HepG2 (cell line): ENCODE data around the gene ZDHHC9. TPM values are rescaled to one million over a fixed set of nuclear protein-coding genes. Genes with fewer than 3 reads are reported as not detected.

Source experiments
- ATAC-seq: fragments of 200-7000 bp; cut with Tn5 transposase; 3 replicates; pipeline ENCODE4 v1.9.1; 2020; ENCODE audit warnings: mild to moderate bottlenecking, moderate library complexity
- BruUV-seq: library from RNA; stranded (reverse); fragments of 400-500 nt; replicated peaks from 2 replicates; lab custom pipeline; 2021; lab: Mats Ljungman, UMichigan
- CTCF ChIA-PET: fragments of 300-600 bp; formaldehyde crosslinking; extraction: SDS; loops from one replicate; lab custom pipeline; 2021; ENCODE audit warnings: low total read pairs, inconsistent platforms, low intra/inter-chr PET ratio; lab: Yijun Ruan, JAX
- POLR2A ChIA-PET: fragments of 350-600 bp; sonication (Branson Sonifier 250); formaldehyde crosslinking; loops from one replicate; lab custom pipeline; 2020; ENCODE audit warnings: antibody characterized with exemption, inconsistent platforms; lab: Yijun Ruan, JAX
- DNase-seq: peaks from one replicate; pipeline ENCODE4 v3.0.0-alpha.2; 2015; ENCODE audit warnings: low spot score
- FAIRE-seq: peaks from 3 replicates; lab custom pipeline; 2011; peaks lifted over from hg19 to GRCh38; lab: Jason Lieb, UNC
- H2AFZ ChIP-seq: one replicate; pipeline ENCODE4 v1.6.1; 2011; ENCODE audit warnings: low read length, inconsistent platforms
- H3K27ac ChIP-seq: fragments of 300-600 bp; 3 replicates; pipeline ENCODE4 v1.8.0; 2011; ENCODE audit warnings: mixed run types, mild to moderate bottlenecking, mixed read lengths, low read length, inconsistent platforms; ENCODE audit not compliant: insufficient read depth; ENCODE audit errors: extremely low read length
- H3K27me3 ChIP-seq, 2 experiments: fragments of 200-600 bp in 1 of 2; 2 replicates in 1 of 2; 3 replicates in 1 of 2; pipeline versions ENCODE4 v1.6.0 to v1.8.0; 2011; ENCODE audit warnings: low read length in 2 of 2, mild to moderate bottlenecking in 2 of 2, moderate library complexity in 2 of 2, inconsistent platforms in 1 of 2; ENCODE audit not compliant: insufficient read depth in 2 of 2, control insufficient read depth in 1 of 2
- H3K36me3 ChIP-seq, 2 experiments: fragments of 200-600 bp in 1 of 2; replicated peaks in 1 of 2; 2 replicates in 1 of 2; 3 replicates in 1 of 2; pipeline versions ENCODE4 v1.5.1 to v1.8.0; 2011; ENCODE audit warnings: low read length in 2 of 2, inconsistent platforms in 1 of 2; ENCODE audit not compliant: insufficient read depth in 2 of 2, control insufficient read depth in 1 of 2
- H3K4me1 ChIP-seq: 2 replicates; pipeline ENCODE4 v1.5.1; 2012; ENCODE audit warnings: low read length, inconsistent platforms; ENCODE audit not compliant: insufficient read depth
- H3K4me2 ChIP-seq: 2 replicates; pipeline ENCODE4 v1.6.0; 2011; ENCODE audit warnings: low read depth, low read length, inconsistent platforms
- H3K4me3 ChIP-seq, 3 experiments: fragments of 200-600 bp in 1 of 3; sonication (generic), shearing (Covaris generic) in 1 of 3; replicated peaks in 1 of 3; 2 replicates each; pipeline ENCODE4 v1.5.1; 2011 to 2016; ENCODE audit warnings: low read length in 3 of 3, inconsistent platforms in 2 of 3, low read depth in 2 of 3, mild to moderate bottlenecking in 2 of 3, control low read depth in 1 of 3, mixed read lengths in 1 of 3; ENCODE audit not compliant: insufficient read depth in 1 of 3
- H3K79me2 ChIP-seq: one replicate; pipeline ENCODE4 v1.6.1; 2011; ENCODE audit warnings: low read length, inconsistent platforms; ENCODE audit not compliant: insufficient read depth
- H3K9ac ChIP-seq: 2 replicates; pipeline ENCODE4 v1.6.0; 2011; ENCODE audit warnings: mild to moderate bottlenecking, low read depth, low read length, inconsistent platforms; ENCODE audit not compliant: insufficient read depth
- H3K9me3 ChIP-seq: 2 replicates; pipeline ENCODE4 v1.5.1; 2012; ENCODE audit warnings: mild to moderate bottlenecking, low read length
- H4K20me1 ChIP-seq: 2 replicates; pipeline ENCODE4 v1.6.0; 2011; ENCODE audit warnings: inconsistent platforms, mild to moderate bottlenecking, low read length, moderate library complexity; ENCODE audit not compliant: insufficient read depth
- ELF3 ChIP-seq: IDR thresholded peaks from 2 replicates; pipeline ENCODE4 v1.6.1; 2016; ENCODE audit warnings: missing genetic modification reagents, missing compliant biosample characterization
- EP300 ChIP-seq, 3 experiments: sonication (generic) in 1 of 3; formaldehyde crosslinking in 1 of 3; IDR thresholded peaks; 2 replicates each; pipeline versions ENCODE4 v1.5.1 to v1.6.1; 2011 to 2020; ENCODE audit warnings: low read depth in 2 of 3, low read length in 2 of 3, borderline replicate concordance in 1 of 3, improper control_type of control experiment in 1 of 3, mild to moderate bottlenecking in 1 of 3, missing genetic modification reagents in 1 of 3, moderate library complexity in 1 of 3
- IRX3 ChIP-seq: sonication (generic); formaldehyde crosslinking; IDR thresholded peaks from 2 replicates; pipeline ENCODE4 v1.8.1; 2023; ENCODE audit warnings: mild to moderate bottlenecking, low read depth, missing genetic modification reagents, borderline replicate concordance
- KDM3A ChIP-seq: IDR thresholded peaks from 2 replicates; pipeline ENCODE4 v1.6.1; 2018; ENCODE audit warnings: low read depth, missing compliant biosample characterization
- KDM5A ChIP-seq: fragments of 200-600 bp; sonication (generic); IDR thresholded peaks from 2 replicates; pipeline ENCODE4 v1.7.0; 2018; ENCODE audit warnings: antibody characterized with exemption, mild to moderate bottlenecking, low read length, borderline replicate concordance
- KLF15 ChIP-seq: sonication (generic); formaldehyde crosslinking; IDR thresholded peaks from 2 replicates; pipeline ENCODE4 v1.8.1; 2023; ENCODE audit warnings: borderline replicate concordance, mild to moderate bottlenecking, inconsistent platforms, missing genetic modification reagents, mixed read lengths
- MXI1 ChIP-seq: IDR thresholded peaks from 3 replicates; pipeline ENCODE4 v1.6.1; 2012; ENCODE audit warnings: low read depth, low read length, inconsistent platforms, borderline replicate concordance
- NR2F1 ChIP-seq, 2 experiments: fragments of 450-650 bp in 1 of 2; formaldehyde crosslinking in 1 of 2; IDR thresholded peaks; 2 replicates each; pipeline versions ENCODE4 v1.5.0 to v1.6.1; 2016 to 2020; ENCODE audit warnings: mild to moderate bottlenecking in 1 of 2, missing compliant biosample characterization in 1 of 2, missing genetic modification reagents in 1 of 2, moderate library complexity in 1 of 2
- SAP130 ChIP-seq: IDR thresholded peaks from 2 replicates; pipeline ENCODE4 v1.6.1; 2016; ENCODE audit warnings: low read depth
- SRSF1 ChIP-seq: fragments of 200-400 bp; formaldehyde crosslinking; optimal IDR thresholded peaks from 2 replicates; pipeline ENCODE3; 2017; ENCODE audit warnings: mild to moderate bottlenecking, low read depth, low read length, moderate library complexity
- ZNF879 ChIP-seq: sonication (generic); formaldehyde crosslinking; IDR thresholded peaks from 2 replicates; pipeline ENCODE4 v1.8.1; 2023; ENCODE audit warnings: missing genetic modification reagents
- ZSCAN9 ChIP-seq: IDR thresholded peaks from 2 replicates; pipeline ENCODE4 v1.6.1; 2016; ENCODE audit warnings: borderline replicate concordance
- WGBS: methylation state at CpG from one replicate; pipeline ENCODE4 v1.1.6; 2017; ENCODE audit warnings: low lambda C conversion rate; 5-methylcytosine and 5-hydroxymethylcytosine counted together
- in situ Hi-C: cut with HindIII; loops from 2 replicates; pipeline ENCODE4 v1.10.0; 2017; ENCODE audit warnings: low pct_unique_long_range_greater_than_20kb; ENCODE audit not compliant: extremely low pct_ligation_motif_present
- intact Hi-C: fragments of 100-400 bp; cut with micrococcal nuclease; formaldehyde crosslinking; loops from one replicate; pipeline ENCODE4 v1.10.0; 2022; ENCODE audit not compliant: unreplicated experiment
- polyA plus RNA-seq, 8 experiments: library from polyadenylated mRNA; depleted of rRNA in 3 of 8; stranded (reverse) in 7 of 8; unstranded in 1 of 8; fragments of >200 nt; fragmentation: Illumina TruSeq in 4 of 8; extraction: Trizol in 4 of 8; gene quantifications; 2 replicates each; pipeline versions ENCODE4 v1.2.1 to v1.2.3, GENCODE V29; 2011 to 2016; ENCODE audit warnings: low read depth in 4 of 8, missing spikeins in 1 of 8, mixed read lengths in 1 of 8; ENCODE audit not compliant: insufficient read depth in 1 of 8
- total RNA-seq, 5 experiments: library from RNA; depleted of rRNA; stranded (reverse); fragments of >200 nt; fragmentation: Illumina TruSeq; extraction: Trizol; gene quantifications; 2 replicates each; pipeline ENCODE4 v1.2.3, GENCODE V29; 2016; ENCODE audit warnings: low read depth in 1 of 5
- TF ChIP-seq, protein P1 (sequence below): sonication (generic); formaldehyde crosslinking; IDR thresholded peaks from 2 replicates; pipeline ENCODE4 v1.4.0; 2020; ENCODE audit warnings: missing genetic modification reagents, borderline replicate concordance
- TF ChIP-seq, protein P2 (sequence below): sonication (generic); formaldehyde crosslinking; IDR thresholded peaks from 2 replicates; pipeline ENCODE4 v1.5.0; 2020; ENCODE audit warnings: mild to moderate bottlenecking, missing genetic modification reagents
- TF ChIP-seq, protein P3 (sequence below): sonication (generic); formaldehyde crosslinking; IDR thresholded peaks from 2 replicates; pipeline ENCODE4 v1.8.0; 2022; ENCODE audit warnings: mild to moderate bottlenecking, missing genetic modification reagents, borderline replicate concordance

Gene ZDHHC9
- total and polyA plus RNA-seq, 2 of the 13 experiments (the other 11 are each of a cell fraction or from before 2014, with no cell fraction given): 28.3 to 53.1 TPM

DNA sequence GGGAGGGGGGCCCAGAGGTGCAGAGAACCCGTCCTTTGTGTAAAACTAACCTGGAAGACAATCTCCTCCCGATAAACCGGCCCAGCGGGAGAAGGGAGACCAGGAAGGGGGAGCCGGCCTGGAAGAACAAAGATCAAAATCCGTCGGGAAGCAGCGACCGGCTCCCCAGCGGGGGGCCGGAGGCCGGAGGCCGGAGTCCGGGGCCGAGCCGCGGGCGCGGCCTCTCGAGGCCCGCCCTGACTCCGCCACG, 552 bp downstream of the ZDHHC9 start (continued):
- TF ChIP-seq NR2F1 (CRISPR knock-in tag; IDR thresholded peaks at IDR 0.05) (no peak), IRX3 (CRISPR knock-in tag) (no peak), EP300 (IDR thresholded peaks at IDR 0.05; ENCODE audit: low read depth in 2 of 2, low read length in 2 of 2) (no peak), EP300 (CRISPR knock-in tag; IDR thresholded peaks at IDR 0.05; ENCODE audit: borderline replicate concordance) (no peak), KDM3A (no peak)
- TF ChIP-seq, all 625 proteins: peak for 9

DNA sequence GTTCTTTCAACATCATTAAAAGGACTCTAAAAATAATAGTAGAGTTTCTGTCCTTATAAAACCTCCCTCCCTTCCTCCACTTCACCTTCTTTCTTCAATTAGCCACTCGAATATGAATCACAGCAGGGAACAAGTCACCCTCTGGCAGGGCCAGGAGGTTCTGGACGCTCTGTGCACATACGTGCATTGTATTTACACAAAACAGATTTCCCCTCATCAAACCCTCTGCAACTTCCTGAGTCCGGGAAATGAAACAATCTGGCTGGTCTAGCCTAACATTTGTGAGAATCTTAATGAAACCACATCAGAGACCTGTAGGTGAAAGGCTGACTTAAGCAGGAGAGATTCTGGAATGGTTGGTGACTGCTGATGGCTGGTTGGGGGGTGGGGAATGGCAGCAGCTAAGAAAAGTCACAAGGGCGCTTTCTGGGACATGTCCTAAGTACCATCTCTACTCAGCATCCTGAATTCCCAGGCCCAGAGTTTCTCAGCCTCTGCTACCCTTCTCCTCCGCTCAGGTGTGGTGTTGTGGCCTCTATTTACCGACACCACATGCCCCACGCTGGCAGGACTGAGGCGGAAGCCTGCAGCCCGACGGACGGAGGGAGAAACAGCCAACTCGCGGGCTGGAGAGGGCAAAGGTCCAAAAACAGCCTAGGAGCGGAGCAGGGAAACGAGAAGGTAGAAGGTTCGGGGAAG, 1.0 kb downstream of the ZDHHC9 start:
- in situ Hi-C loops (loop anchor here (10.0 kb wide), 1 partner anchor 62 kb away; the partner anchor contains the start of gene UTP14A), intact Hi-C loops (loop anchor here (10.0 kb wide), 1 partner anchor 62 kb away; the partner anchor contains the start of gene UTP14A)
- peak overlapping the region; percentile 76 for H3K9ac ChIP-seq
- FAIRE-seq (no peak), DNase-seq (peak; percentile 21), ATAC-seq (peak; percentile 55)
- peaks cover 52% of the 10 kb centered on the region for H3K4me1 ChIP-seq
- peak overlapping the region; percentile 83 for H3K4me2 ChIP-seq
- H3K27ac ChIP-seq: peak overlapping the region; percentile 73
- no peaks in the 10 kb centered on the region for H3K9me3 ChIP-seq
- no peak overlapping the region for H2AFZ ChIP-seq
- H4K20me1 ChIP-seq: no peaks in the 10 kb centered on the region
- H3K79me2 ChIP-seq: peaks cover 41% of the 10 kb centered on the region
- H3K27me3 ChIP-seq: no peaks in the 10 kb centered on the region
- 1% methylated on average over 12 of the region's 17 CpGs for WGBS
- ChIA-PET CTCF (no interaction called here), POLR2A (no interaction called here)
- peak overlapping the region; percentile 65 to 81 (median 77) for H3K4me3 ChIP-seq
- TSS peak; percentile 52 for BruUV-seq
- H3K36me3 ChIP-seq: peaks cover 1 to 15% of the 10 kb centered on the region in 2 experiments; a peak in 1 of 5 replicates
- TF ChIP-seq ZNF879 (CRISPR knock-in tag) (no peak), ZSCAN9 (no peak), ELF3 (CRISPR knock-in tag) (0 out of 2 replicates have a peak, but pooled peaks have one; percentile 31), KDM5A (no peak), KLF15 (CRISPR knock-in tag) (no peak), MXI1 (no peak), SRSF1 (no peak), SAP130 (peak; percentile 69)
- TF ChIP-seq, protein P1, sequence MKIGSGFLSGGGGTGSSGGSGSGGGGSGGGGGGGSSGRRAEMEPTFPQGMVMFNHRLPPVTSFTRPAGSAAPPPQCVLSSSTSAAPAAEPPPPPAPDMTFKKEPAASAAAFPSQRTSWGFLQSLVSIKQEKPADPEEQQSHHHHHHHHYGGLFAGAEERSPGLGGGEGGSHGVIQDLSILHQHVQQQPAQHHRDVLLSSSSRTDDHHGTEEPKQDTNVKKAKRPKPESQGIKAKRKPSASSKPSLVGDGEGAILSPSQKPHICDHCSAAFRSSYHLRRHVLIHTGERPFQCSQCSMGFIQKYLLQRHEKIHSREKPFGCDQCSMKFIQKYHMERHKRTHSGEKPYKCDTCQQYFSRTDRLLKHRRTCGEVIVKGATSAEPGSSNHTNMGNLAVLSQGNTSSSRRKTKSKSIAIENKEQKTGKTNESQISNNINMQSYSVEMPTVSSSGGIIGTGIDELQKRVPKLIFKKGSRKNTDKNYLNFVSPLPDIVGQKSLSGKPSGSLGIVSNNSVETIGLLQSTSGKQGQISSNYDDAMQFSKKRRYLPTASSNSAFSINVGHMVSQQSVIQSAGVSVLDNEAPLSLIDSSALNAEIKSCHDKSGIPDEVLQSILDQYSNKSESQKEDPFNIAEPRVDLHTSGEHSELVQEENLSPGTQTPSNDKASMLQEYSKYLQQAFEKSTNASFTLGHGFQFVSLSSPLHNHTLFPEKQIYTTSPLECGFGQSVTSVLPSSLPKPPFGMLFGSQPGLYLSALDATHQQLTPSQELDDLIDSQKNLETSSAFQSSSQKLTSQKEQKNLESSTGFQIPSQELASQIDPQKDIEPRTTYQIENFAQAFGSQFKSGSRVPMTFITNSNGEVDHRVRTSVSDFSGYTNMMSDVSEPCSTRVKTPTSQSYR (CRISPR knock-in tag): peak; percentile 10; the same call in 1 of the 2 replicates
- TF ChIP-seq, protein P2, sequence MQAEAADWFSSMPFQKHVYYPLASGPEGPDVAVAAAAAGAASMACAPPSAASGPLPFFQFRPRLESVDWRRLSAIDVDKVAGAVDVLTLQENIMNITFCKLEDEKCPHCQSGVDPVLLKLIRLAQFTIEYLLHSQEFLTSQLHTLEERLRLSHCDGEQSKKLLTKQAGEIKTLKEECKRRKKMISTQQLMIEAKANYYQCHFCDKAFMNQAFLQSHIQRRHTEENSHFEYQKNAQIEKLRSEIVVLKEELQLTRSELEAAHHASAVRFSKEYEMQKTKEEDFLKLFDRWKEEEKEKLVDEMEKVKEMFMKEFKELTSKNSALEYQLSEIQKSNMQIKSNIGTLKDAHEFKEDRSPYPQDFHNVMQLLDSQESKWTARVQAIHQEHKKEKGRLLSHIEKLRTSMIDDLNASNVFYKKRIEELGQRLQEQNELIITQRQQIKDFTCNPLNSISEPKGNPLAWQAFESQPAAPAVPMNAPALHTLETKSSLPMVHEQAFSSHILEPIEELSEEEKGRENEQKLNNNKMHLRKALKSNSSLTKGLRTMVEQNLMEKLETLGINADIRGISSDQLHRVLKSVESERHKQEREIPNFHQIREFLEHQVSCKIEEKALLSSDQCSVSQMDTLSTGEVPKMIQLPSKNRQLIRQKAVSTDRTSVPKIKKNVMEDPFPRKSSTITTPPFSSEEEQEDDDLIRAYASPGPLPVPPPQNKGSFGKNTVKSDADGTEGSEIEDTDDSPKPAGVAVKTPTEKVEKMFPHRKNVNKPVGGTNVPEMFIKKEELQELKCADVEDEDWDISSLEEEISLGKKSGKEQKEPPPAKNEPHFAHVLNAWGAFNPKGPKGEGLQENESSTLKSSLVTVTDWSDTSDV: no peak
- TF ChIP-seq, protein P3, sequence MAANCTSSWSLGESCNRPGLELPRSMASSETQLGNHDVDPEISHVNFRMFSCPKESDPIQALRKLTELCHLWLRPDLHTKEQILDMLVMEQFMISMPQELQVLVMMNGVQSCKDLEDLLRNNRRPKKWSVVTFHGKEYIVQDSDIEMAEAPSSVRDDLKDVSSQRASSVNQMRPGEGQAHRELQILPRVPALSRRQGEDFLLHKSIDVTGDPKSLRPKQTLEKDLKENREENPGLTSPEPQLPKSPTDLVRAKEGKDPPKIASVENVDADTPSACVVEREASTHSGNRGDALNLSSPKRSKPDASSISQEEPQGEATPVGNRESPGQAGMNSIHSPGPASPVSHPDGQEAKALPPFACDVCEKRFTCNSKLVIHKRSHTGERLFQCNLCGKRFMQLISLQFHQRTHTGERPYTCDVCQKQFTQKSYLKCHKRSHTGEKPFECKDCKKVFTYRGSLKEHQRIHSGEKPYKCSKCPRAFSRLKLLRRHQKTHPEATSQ: no peak
